ENCODE data around the gene CLEC9A.

CLEC9A gene

DNA sequence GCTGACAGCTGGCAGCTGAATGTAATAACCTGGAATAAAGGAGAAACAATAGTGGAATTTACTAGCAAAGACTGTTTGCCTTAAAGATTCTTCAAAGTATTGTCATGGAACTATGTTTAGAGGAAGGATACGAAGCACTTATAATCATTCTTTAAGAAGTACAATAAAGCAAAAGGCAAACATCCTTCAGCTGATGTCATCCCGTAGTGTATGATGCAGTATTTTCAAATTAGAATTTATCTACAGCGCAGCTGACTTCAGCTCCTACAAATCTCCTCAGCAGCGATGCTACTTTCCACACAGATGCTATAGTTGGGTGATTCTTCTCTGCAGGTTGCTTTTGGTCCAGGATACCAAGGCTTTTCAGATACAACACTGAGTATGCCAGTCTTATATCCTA lies 36.8 kb downstream of the CLEC9A start:
- DNase-seq (ENCODE audit: low read depth in 2 of 2), result no peak

DNA sequence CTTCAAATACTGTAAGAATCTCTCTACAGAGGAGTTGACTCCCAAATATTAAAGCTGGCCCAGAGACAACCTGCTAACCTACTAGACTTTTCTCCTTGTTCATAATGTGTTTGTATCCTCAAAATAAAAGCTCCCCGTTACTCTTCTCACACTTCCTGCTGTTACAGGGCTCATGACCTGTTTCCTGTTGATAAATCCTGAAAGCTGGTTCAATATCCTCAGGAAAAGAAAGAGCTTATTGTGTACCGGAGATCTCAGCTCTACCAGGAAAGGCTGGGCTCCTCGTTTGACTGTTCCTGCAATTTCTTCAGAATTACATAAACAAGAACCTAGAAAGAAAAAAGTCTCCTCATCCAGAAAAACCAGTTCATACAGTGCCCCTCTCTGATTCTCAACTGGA lies 37.5 kb downstream of the CLEC9A start:
- DNase-seq (ENCODE audit: low read depth in 2 of 2), result no peak

DNA sequence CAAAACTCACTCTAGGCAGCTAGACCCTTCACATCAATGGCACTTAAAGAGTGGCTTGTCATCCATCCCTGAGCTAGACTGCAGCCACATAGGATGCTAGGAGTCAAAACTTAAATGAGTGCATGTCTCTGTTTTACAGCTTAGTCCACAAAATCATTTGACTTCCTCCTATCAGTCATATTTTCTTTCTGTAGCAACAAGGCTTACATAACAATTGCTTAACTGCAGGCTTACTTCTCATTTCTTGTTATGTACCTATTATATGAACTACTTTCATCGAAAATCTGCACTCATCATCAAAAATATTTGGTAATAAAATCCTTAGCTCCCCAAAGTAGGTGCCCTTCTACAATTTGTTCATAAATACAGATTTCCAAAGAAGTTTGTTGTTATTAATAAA lies 38.2 kb downstream of the CLEC9A start:
- DNase-seq (ENCODE audit: low read depth in 2 of 2), result no peak

DNA sequence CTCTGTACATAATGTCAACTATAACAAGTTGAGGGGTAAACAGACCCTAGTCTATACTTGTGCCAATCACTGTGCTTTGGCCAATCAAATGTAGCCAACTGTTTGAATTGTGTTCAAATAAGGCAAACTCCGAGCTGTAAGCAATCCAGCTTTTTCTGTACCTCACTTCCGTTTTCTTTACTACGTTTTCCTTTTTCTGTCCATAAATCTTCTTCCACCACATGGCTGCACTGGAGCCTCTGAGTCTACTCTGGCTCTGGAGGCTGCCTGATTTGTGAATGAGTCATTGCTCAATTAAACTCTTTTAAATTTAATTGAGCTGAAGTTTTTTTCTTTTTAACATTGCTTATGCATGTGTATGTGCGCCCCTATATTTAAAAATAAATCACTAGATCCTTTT lies 38.6 kb downstream of the CLEC9A start:
- no peak for DNase-seq (ENCODE audit: low read depth in 2 of 2)

GRCh38 chr12:10069976-10070375 lies 39.5 kb downstream of the CLEC9A start:
- DNase-seq (ENCODE audit: low read depth in 2 of 2), result no peak

DNA sequence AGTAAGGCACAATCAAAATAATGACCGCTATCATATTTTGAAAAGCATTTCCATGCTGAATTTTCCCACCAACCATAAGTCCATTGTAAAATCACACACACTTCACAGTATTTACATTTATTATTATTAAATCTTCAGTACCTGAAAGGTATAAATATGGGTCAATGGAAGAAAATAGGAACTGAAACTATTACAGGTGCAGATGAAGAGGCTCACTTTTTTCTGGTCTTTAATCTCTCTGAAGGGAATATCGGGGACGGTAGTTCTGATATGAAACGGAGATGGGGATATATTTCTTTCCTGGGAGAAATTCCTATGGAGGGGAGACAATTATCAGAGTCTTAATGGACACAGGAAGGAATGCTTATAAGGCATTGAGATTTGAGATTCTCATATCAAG lies 39.9 kb downstream of the CLEC9A start:
- no peak for DNase-seq (ENCODE audit: low read depth in 2 of 2)

GRCh38 chr12:10072131-10072530 lies 41.6 kb downstream of the CLEC9A start:
- DNase-seq (ENCODE audit: low read depth in 2 of 2), result no peak

DNA sequence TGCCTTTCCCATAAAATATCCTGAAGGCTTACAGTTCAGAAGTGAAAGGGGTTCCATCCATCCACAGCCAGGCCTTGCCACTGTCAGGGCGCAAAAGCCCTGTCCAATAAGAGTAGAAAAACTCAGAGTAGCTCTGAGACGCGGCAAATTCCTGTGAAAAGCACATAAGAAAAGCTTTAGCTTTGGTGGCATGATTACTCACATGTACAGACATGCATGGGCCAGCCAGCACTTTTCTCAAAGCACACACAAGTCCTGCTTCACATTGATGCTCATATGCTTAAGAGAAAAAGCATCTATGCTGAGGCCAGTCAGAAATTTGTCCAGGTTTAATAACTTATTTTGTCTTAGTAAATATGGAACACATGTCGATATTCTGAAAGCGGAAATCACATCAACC lies 42.8 kb downstream of the CLEC9A start:
- no peak for DNase-seq (ENCODE audit: low read depth in 2 of 2)

- no peak for DNase-seq (ENCODE audit: low read depth in 2 of 2)
These were observed 45.0 kb downstream of the CLEC9A start for GRCh38 chr12:10075451-10075850.

DNA sequence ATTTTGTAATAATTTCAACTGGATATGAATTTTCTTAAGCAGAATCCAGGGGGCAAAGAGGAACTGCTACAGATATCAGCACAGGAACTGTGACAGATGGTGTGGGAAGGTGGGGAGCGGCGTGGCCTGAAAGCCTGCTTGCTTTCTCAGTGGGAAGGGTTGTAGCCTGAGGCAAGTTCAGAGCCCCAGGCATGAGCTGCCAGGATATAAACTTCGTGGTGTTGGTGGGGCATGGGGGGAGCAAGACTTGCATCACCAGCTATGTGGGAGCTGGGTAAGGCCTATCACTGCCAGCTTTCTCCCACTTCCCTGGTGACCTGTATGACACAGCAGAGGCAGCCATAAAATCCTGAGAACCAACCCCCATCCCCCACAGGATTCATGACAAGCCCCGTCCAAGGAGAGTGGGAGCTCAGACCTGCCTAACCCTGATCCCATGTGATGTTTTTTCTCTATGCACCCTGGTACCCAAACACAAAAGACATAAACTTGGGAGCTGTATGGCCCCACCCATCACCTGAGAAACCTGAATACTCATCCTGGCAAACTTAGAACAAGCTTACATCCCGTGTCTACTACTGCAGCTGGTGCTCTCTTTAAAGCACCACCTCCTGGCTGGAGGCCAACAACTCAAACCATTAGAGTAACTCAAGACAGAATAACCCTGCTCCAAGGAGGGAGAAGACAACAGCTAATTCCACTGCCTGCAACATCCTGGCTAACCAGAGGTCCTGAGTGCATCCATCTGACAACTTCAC lies 51.8 kb downstream of the CLEC9A start:
- DNase-seq (ENCODE audit: low read depth in 2 of 2), result no peak

- no peak for DNase-seq (ENCODE audit: low read depth in 2 of 2)
These were observed 54.3 kb downstream of the CLEC9A start for GRCh38 chr12:10084733-10085132.

- DNase-seq (ENCODE audit: low read depth in 2 of 2), result no peak
These were observed 55.9 kb downstream of the CLEC9A start for GRCh38 chr12:10086387-10086786.

DNA sequence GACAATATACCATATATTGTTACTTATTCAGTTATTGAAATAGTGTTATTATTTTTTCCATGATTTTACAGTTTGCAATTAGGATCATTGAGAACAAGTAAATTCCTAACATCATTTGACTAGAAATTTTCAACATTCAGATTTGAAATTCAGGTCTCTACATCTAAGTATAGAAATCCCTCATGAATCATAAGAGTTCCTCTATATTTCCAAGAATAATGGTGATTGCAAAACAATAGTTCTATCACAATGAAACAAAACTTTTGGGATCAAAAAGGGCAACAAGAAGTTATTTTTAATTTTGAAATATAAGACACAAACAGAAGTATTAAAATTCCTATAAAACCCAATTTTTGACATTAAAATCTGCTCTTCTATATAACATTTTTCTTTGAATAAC lies 57.5 kb downstream of the CLEC9A start:
- DNase-seq (ENCODE audit: low read depth in 2 of 2), result no peak

DNA sequence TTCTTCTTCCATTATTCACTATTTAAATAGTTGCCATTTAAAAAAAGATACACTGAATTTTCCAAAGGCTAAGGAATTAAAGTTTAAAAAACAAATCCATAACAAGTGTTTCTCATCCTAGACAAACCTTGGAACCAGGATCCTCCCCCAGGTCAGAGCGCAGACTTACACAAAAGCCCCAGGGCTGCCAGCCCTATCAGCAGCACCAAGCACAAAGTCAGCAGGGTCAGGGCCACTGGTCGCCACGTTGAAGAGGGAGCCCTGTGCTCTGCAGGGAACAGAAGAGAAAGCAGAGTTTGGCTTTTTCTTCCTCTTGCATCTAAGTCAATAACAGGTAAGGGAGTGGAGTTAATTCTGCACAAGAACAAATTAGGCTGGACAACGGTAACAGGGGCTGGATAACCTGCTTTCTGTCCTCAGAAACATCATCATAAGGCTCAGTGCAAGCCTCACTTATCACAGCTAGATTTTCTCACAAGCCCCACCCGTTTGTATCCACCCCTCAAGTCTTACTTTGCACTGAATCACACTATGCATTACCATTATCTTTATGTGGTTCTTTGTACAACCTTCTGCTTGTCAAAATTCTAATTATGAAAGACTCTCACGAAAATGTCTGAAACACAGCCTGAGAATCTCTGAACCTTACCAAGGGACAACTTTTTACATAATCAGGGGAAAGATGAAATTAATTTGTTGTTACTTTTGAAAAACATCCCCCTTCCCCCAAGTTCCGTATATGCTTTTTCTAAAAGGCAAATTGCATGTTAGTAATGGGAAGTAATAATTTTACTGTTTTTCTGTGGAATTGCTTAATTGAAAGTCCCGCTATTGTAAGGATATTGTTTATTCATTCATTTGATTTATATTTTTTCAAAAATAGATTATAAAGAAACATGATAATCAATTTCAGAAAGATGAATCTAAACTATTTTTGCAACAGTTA lies 58.7 kb downstream of the CLEC9A start:
- no peak for DNase-seq (ENCODE audit: low read depth in 2 of 2)

GRCh38 chr12:10094646-10095395 lies 64.3 kb downstream of the CLEC9A start:
- DNase-seq (ENCODE audit: low read depth in 2 of 2), result no peak

- no peak for DNase-seq (ENCODE audit: low read depth in 2 of 2)
These were observed 65.5 kb downstream of the CLEC9A start for GRCh38 chr12:10095971-10096370.

- DNase-seq (ENCODE audit: low read depth in 2 of 2), result no peak
These were observed 67.0 kb downstream of the CLEC9A start for GRCh38 chr12:10097521-10097920.

- DNase-seq (ENCODE audit: low read depth in 2 of 2), result no peak
These were observed 68.3 kb downstream of the CLEC9A start, which contains the start of gene CLEC1A for GRCh38 chr12:10098791-10099190. TSS of gene CLEC1A (minus strand) at chr12:10098985. CDS start at chr12:10098922, 63 bp downstream.

DNA sequence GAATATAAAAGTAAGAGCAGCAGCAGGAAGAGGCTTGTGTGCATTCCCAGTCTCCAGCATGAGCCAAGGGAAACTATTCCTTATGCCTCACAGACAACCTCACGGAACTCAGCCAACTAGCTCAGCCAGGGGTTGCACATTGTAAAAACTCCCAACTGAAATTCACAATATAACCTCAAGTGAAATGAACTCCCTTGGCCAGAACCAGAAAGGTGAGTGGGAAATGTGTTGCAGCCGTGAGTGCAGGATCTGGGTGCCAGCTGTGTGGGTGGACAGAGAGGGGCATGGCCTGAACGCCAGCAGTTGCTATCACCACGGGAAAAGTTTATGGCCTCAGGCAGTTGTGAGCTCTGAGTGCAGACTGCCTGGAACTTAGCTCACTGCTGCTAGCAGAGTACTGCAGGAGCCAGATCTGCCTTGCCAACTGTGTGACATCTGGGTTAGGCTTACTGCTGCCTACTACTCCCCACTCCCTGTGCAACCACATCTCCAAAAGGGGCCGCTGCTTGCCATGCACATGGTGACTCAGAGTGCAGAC lies 70.6 kb downstream of the CLEC9A start:
- DNase-seq (ENCODE audit: low read depth in 2 of 2), result no peak

DNA sequence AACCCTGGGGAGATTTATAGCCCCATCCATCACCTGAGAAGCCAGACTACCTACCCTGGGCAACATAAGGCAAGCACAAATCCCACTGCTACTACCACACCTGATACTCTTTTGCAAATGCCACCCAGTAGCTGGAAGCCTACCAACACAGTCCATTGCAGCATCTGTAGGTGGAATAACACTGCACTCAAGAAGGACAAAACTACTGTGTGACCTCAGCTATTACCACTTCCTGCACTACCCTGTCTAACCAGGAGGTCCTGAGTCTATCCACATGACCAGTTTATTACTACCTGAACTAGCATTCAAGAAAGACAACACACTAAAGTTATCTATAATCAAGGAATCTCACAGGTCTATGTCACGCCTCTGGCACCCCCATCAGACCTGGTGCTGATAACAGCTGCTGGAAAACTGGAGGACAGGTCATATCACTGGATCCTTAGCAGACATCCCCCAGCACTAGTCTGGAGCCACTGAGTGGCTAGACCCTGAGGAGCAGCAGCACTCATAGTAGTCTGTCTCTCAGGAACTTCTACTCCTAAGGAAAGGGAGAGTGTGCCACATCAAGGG lies 71.3 kb downstream of the CLEC9A start:
- DNase-seq (ENCODE audit: low read depth in 2 of 2), result no peak

- no peak for DNase-seq (ENCODE audit: low read depth in 2 of 2)
These were observed 71.8 kb downstream of the CLEC9A start for GRCh38 chr12:10102322-10102721.

Measured in stimulated activated CD4-positive, alpha-beta T cell treated with anti-CD3 and anti-CD28 coated beads, Interleukin-12 subunit alpha, Interleukin-12 subunit beta, amount 100 ng/mL, for 24 hours (primary cell).